ENCODE results near the gene CHCHD2. TPM values are rescaled to one million over a fixed set of nuclear protein-coding genes. Genes with fewer than 3 reads are reported as not detected.

CHCHD2 gene
- total and polyA plus RNA-seq, 9 of the 15 experiments (the other 6 are each of a cell fraction or from before 2014, with no cell fraction given), result 145 to 1,044 (median 648) TPM

GRCh38 chr7:56106108-56107073 is at the start of gene CHCHD2 (continued):
- peak; percentile 90 for TF ChIP-seq GTF2E2 (tag; IDR thresholded peaks at IDR 0.05)
- 0 out of 2 replicates have a peak, but pooled peaks have one; percentile 46 for TF ChIP-seq CBX1 (IDR thresholded peaks at IDR 0.05; ENCODE audit: low read depth)
- TF ChIP-seq ETS2 (tag; IDR thresholded peaks at IDR 0.05; ENCODE audit: borderline replicate concordance, poor library complexity, severe bottlenecking), result no peak
- TF ChIP-seq CCAR2 (IDR thresholded peaks at IDR 0.05; ENCODE audit: low read depth, low read length), result no peak
- no peak for TF ChIP-seq ZNF699 (CRISPR knock-in tag; IDR thresholded peaks at IDR 0.05; ENCODE audit: insufficient replicate concordance)
- TF ChIP-seq CHD1 (IDR thresholded peaks at IDR 0.05; ENCODE audit: low read length), result peak; percentile 79
- TF ChIP-seq HOMEZ (CRISPR knock-in tag; IDR thresholded peaks at IDR 0.05), result no peak
- no peak for TF ChIP-seq CBFA2T2 (conservative IDR thresholded peaks at IDR 0.05)
- TF ChIP-seq HCFC1 (IDR thresholded peaks at IDR 0.05; ENCODE audit: low read depth, low read length), result peak; percentile 72; the same call in 1 of the 2 replicates
- 0 out of 2 replicates have a peak, but pooled peaks have one; percentile 53 for TF ChIP-seq GTF2F1 (IDR thresholded peaks at IDR 0.05; ENCODE audit: low read depth, low read length)
- peak; percentile 79; the same call in 1 of the 2 replicates for TF ChIP-seq CBFB (CRISPR knock-in tag; IDR thresholded peaks at IDR 0.05)
- TF ChIP-seq TAF15 (IDR thresholded peaks at IDR 0.05; ENCODE audit: low read depth, low read length), result no peak
- no peak for TF ChIP-seq KAT8 (IDR thresholded peaks at IDR 0.05; ENCODE audit: low read depth)
- no peak for TF ChIP-seq PRDM10 (IDR thresholded peaks at IDR 0.05; ENCODE audit: partially characterized antibody)
- TF ChIP-seq ZNF511 (CRISPR knock-in tag; IDR thresholded peaks at IDR 0.05), result peak; percentile 77; the same call in 1 of the 2 replicates
- peak; percentile 95 for TF ChIP-seq CXXC5 (CRISPR knock-in tag; IDR thresholded peaks at IDR 0.05)
- no peak for TF ChIP-seq TCF15 (CRISPR knock-in tag; IDR thresholded peaks at IDR 0.05)
- TF ChIP-seq NEUROD1 (IDR thresholded peaks at IDR 0.05; ENCODE audit: borderline replicate concordance, low read depth, low read length, partially characterized antibody), result peak; percentile 69
- no peak; the same call in 1 of the 2 replicates for TF ChIP-seq XRCC5 (IDR thresholded peaks at IDR 0.05; ENCODE audit: low read depth, low read length)
- TF ChIP-seq ZNF197 (CRISPR knock-in tag; IDR thresholded peaks at IDR 0.05; ENCODE audit: low read depth), result no peak
- TF ChIP-seq ZSCAN29 (IDR thresholded peaks at IDR 0.05), result peak; percentile 78
- no peak for TF ChIP-seq ZNF311 (CRISPR knock-in tag; IDR thresholded peaks at IDR 0.05)

Measured in K562 (cell line).